Breast epithelium (tissue), 4 donors: ENCODE measurements around the gene STRN4. TPM values are rescaled to one million over a fixed set of nuclear protein-coding genes. Genes with fewer than 3 reads are reported as not detected.

ENCODE experiments used
- DNase-seq, 2 donors: peaks; one replicate each; pipeline ENCODE4 v3.0.0-alpha.2; 2019; ENCODE audit warnings: low spot score in 2 of 2
- H3K27ac ChIP-seq, 2 donors: fragments of 200-600 bp; sonication (generic) in 1 of 2; one replicate each; pipeline ENCODE4 v1.5.1; 2016 to 2019; ENCODE audit warnings: mild to moderate bottlenecking in 1 of 2
- H3K27me3 ChIP-seq, 2 donors: fragments of 200-600 bp; sonication (generic) in 1 of 2; one replicate each; pipeline versions ENCODE4 v1.5.1 to v1.6.0; 2017 to 2019; ENCODE audit warnings: control low read depth in 1 of 2, mild to moderate bottlenecking in 1 of 2
- H3K36me3 ChIP-seq: fragments of 200-600 bp; one replicate; pipeline ENCODE4 v1.5.1; 2019
- H3K4me1 ChIP-seq, 2 donors: fragments of 200-600 bp; sonication (generic); one replicate each; pipeline ENCODE4 v1.5.1; 2016 to 2019; ENCODE audit warnings: control low read depth in 1 of 2
- H3K4me3 ChIP-seq, 3 donors: fragments of 200-600 bp; sonication (generic); 1 replicate in 2 of 3; 2 replicates in 1 of 3; pipeline ENCODE4 v1.5.1; 2016 to 2019; ENCODE audit warnings: mild to moderate bottlenecking in 3 of 3, moderate library complexity in 2 of 3
- H3K9me3 ChIP-seq, 2 donors: fragments of 200-600 bp; sonication (generic) in 1 of 2; one replicate each; pipeline ENCODE4 v1.5.1; 2016 to 2019; ENCODE audit warnings: control low read depth in 1 of 2
- CTCF ChIP-seq, 3 donors: fragments of 450-650 bp; IDR thresholded peaks; one replicate each; pipeline ENCODE4 v1.5.1; 2016 to 2017; ENCODE audit warnings: antibody characterized with exemption in 3 of 3, mild to moderate bottlenecking in 3 of 3, moderate library complexity in 3 of 3
- POLR2A ChIP-seq: fragments of 450-650 bp; IDR thresholded peaks from one replicate; pipeline ENCODE4 v1.6.1; 2016; ENCODE audit warnings: antibody characterized with exemption, mild to moderate bottlenecking, moderate library complexity
- POLR2AphosphoS5 ChIP-seq, 3 donors: sonication (generic); formaldehyde crosslinking; IDR thresholded peaks; one replicate each; pipeline ENCODE4 v1.6.1; 2017; ENCODE audit warnings: antibody characterized with exemption in 3 of 3
- intact Hi-C: fragments of 100-400 bp; cut with DNase I; formaldehyde crosslinking; loops from one replicate; pipeline ENCODE4 v1.15.1; 2023; ENCODE audit warnings: low total_unique reads
- total RNA-seq, 3 donors: library from RNA; depleted of rRNA; stranded (reverse); fragments of >200 nt; gene quantifications; one replicate each; pipeline ENCODE4 v1.1.0, GENCODE V29; 2016

Gene STRN4
- total RNA-seq, 3 donors from 2014 or later, result 45.0 to 57.0 (median 53.7) TPM

DNA sequence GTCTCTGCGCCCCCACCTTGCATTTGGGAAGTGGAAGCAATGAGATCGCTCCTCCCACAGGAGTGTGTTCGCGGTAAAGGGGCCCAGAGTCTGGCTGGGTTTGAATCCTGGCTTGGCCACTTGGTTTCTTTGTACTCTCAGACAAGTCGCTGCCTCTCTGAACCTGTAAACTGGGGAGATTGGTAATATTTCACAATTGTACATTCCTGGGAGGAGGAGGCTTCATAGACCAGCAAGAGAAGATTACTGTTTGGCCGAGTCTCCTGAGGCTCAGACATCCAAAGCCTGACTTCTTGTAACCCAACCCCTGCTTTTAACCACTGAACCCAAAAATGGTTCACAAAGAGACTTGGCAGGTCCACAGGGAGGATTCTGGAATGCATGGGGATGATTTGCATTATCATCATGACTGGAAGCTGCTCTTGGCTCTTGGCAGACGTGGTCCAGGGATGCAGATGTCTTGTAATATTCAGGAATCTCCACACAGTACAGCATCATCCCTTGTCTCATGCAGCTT is 13.6 kb upstream of the STRN4 start:
- Histone ChIP-seq H3K27ac (peak overlapping the region; percentile 92 to 93), H3K27me3 (no peaks in the 10 kb centered on the region), H3K36me3 (no peaks in the 10 kb centered on the region), H3K4me3 (no peak overlapping the region), H3K4me1 (peaks cover 6 to 7% of the 10 kb centered on the region in 2 donors), H3K9me3 (no peaks in the 10 kb centered on the region)
- intact Hi-C loops, result loop anchor here (10.0 kb wide), 1 partner anchor 245 kb away; no protein-coding TSS in a partner anchor
- peak in 1 of 2 donors; percentile 89 for DNase-seq
- TF ChIP-seq POLR2A (no peak), POLR2AphosphoS5 (IDR thresholded peaks at IDR 0.05) (peak; percentile 47 to 74 (median 60))

GRCh38 chr19:46759206-46759605 is 13.0 kb upstream of the STRN4 start:
- TF ChIP-seq POLR2AphosphoS5 (IDR thresholded peaks at IDR 0.05), result no peak
- no peak for TF ChIP-seq CTCF (IDR thresholded peaks at IDR 0.05)
- TF ChIP-seq POLR2A, result no peak
- Histone ChIP-seq H3K27ac (peak overlapping the region; percentile 92 to 93), H3K27me3 (no peaks in the 10 kb centered on the region), H3K4me3 (no peak overlapping the region), H3K4me1 (peaks cover 6 to 7% of the 10 kb centered on the region in 2 donors), H3K36me3 (no peaks in the 10 kb centered on the region), H3K9me3 (no peaks in the 10 kb centered on the region)
- intact Hi-C loops, result loop anchor here (10.0 kb wide), 1 partner anchor 246 kb away; no protein-coding TSS in a partner anchor
- no peak for DNase-seq

DNA sequence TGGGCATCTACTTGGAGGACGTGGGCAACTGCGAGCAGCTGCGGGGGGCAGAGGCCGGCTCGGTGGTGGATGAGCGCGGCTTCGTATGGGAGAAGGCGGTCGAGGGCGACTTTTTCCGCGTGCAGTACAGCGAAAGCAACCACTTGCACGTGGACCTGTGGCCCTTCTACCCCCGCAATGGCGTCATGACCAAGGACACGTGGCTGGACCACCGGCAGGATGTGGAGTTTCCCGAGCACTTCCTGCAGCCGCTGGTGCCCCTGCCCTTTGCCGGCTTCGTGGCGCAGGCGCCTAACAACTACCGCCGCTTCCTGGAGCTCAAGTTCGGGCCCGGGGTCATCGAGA is 10.3 kb upstream of the STRN4 start:
- Histone ChIP-seq H3K4me3 (no peak overlapping the region), H3K27me3 (no peaks in the 10 kb centered on the region), H3K27ac (no peak overlapping the region), H3K4me1 (peaks cover 4 to 7% of the 10 kb centered on the region in 2 donors), H3K36me3 (no peaks in the 10 kb centered on the region), H3K9me3 (no peaks in the 10 kb centered on the region)
- TF ChIP-seq POLR2AphosphoS5 (IDR thresholded peaks at IDR 0.05) (no peak), POLR2A (no peak), CTCF (IDR thresholded peaks at IDR 0.05) (no peak)
- intact Hi-C loops, result loop anchor here (10.0 kb wide), 1 partner anchor 248 kb away; no protein-coding TSS in a partner anchor
- DNase-seq, result no peak

- intact Hi-C loops, result loop anchor here (10.0 kb wide), 1 partner anchor 249 kb away; no protein-coding TSS in a partner anchor
- H3K4me1 ChIP-seq, result peaks cover 0 to 7% of the 10 kb centered on the region in 2 donors
- no peaks in the 10 kb centered on the region for H3K36me3 ChIP-seq
- H3K4me3 ChIP-seq, result no peak overlapping the region
- TF ChIP-seq POLR2AphosphoS5 (IDR thresholded peaks at IDR 0.05) (no peak), CTCF (IDR thresholded peaks at IDR 0.05) (no peak), POLR2A (no peak)
- H3K27ac ChIP-seq, result no peak overlapping the region
- DNase-seq, result no peak
- no peaks in the 10 kb centered on the region for H3K9me3 ChIP-seq
- H3K27me3 ChIP-seq, result no peaks in the 10 kb centered on the region
Observed at GRCh38 chr19:46755853-46756543, 9.7 kb upstream of the STRN4 start.

DNA sequence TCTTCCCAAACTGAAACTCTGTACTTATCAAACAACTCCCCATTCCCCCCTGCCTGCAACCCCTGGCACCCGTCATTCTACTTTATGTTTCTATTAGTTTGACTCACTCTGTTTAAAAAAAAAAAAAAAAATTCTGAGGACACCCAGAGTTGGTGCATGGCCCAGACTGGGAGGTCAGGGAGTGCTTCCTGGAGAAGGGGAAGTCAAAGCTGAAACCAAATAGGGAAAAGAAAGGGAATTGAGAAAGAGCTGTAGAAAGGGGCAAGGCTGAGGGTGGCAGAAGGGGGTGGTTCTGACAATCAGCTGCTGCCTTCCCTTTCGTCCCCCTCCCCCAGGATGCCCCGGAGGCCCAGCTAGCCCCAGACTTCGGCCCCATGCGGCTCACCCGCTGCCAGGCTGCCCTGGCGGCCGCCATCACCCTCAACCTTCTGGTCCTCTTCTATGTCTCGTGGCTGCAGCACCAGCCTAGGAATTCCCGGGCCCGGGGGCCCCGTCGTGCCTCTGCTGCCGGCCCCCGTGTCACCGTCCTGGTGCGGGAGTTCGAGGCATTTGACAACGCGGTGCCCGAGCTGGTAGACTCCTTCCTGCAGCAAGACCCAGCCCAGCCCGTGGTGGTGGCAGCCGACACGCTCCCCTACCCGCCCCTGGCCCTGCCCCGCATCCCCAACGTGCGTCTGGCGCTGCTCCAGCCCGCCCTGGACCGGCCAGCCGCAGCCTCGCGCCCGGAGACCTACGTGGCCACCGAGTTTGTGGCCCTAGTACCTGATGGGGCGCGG is 9.0 kb upstream of the STRN4 start:
- Histone ChIP-seq H3K4me1 (peaks cover 0 to 7% of the 10 kb centered on the region in 2 donors), H3K4me3 (no peak overlapping the region), H3K27ac (peak overlapping the region in 1 of 2 donors; percentile 32), H3K27me3 (no peaks in the 10 kb centered on the region), H3K9me3 (no peaks in the 10 kb centered on the region), H3K36me3 (no peaks in the 10 kb centered on the region)
- no peak for DNase-seq
- TF ChIP-seq POLR2AphosphoS5 (IDR thresholded peaks at IDR 0.05) (no peak), POLR2A (no peak), CTCF (IDR thresholded peaks at IDR 0.05) (no peak)
- intact Hi-C loops, result loop anchor here (10.0 kb wide), 1 partner anchor 250 kb away; no protein-coding TSS in a partner anchor
